Lower leg skin (tissue), 4 donors: Measurements from ENCODE around the gene TNIK. TPM values are rescaled to one million over a fixed set of nuclear protein-coding genes. Genes with fewer than 3 reads are reported as not detected.

Experiments
- DNase-seq, 2 donors: peaks; one replicate each; pipeline ENCODE4 v3.0.0-alpha.2; 2019; ENCODE audit warnings: low spot score in 2 of 2
- H3K4me3 ChIP-seq: fragments of 200-600 bp; sonication (generic); 2 replicates; pipeline ENCODE4 v1.5.1; 2017; ENCODE audit warnings: mild to moderate bottlenecking, low read depth; ENCODE audit not compliant: poor library complexity, severe bottlenecking
- CTCF ChIP-seq, 3 donors: fragments of 450-650 bp; IDR thresholded peaks; one replicate each; pipeline ENCODE4 v1.5.1; 2016; ENCODE audit warnings: antibody characterized with exemption in 3 of 3, mild to moderate bottlenecking in 3 of 3, moderate library complexity in 2 of 3
- POLR2A ChIP-seq, 2 donors: fragments of 450-650 bp; IDR thresholded peaks; one replicate each; pipeline ENCODE4 v1.6.1; 2016 to 2017; ENCODE audit warnings: antibody characterized with exemption in 2 of 2, mild to moderate bottlenecking in 1 of 2, moderate library complexity in 1 of 2
- WGBS, 2 donors: methylation state at CpG; one replicate each; pipeline ENCODE4 v1.1.5; 2018; 5-methylcytosine and 5-hydroxymethylcytosine counted together
- intact Hi-C: fragments of 100-400 bp; cut with DNase I; formaldehyde crosslinking; loops from one replicate; pipeline ENCODE4 v1.15.0; 2023; ENCODE audit warnings: low total_unique reads
- total RNA-seq, 4 donors: library from RNA; depleted of rRNA; stranded (reverse); fragments of >200 nt; gene quantifications; one replicate each; pipeline ENCODE4 v1.1.0, GENCODE V29; 2016

The TNIK gene
- total RNA-seq, 4 donors from 2014 or later: 0.72 to 4.7 (median 2.4) TPM

- no peak for DNase-seq
- intact Hi-C loops: no loop called here
- TF ChIP-seq POLR2A (IDR thresholded peaks at IDR 0.05): no peak
- TF ChIP-seq CTCF (IDR thresholded peaks at IDR 0.05): no peak
- 84 to 87% methylated on average over 3 of the region's 3 CpGs for WGBS, 2 donors
- H3K4me3 ChIP-seq: no peak overlapping the region
These were observed 400.2 kb downstream of the TNIK start for GRCh38 chr3:171059978-171060377.

GRCh38 chr3:171058873-171059603 is 401.2 kb downstream of the TNIK start:
- H3K4me3 ChIP-seq: no peak overlapping the region
- no peak for DNase-seq
- intact Hi-C loops: no loop called here
- TF ChIP-seq CTCF (IDR thresholded peaks at IDR 0.05) (no peak), POLR2A (IDR thresholded peaks at IDR 0.05) (no peak)

- TF ChIP-seq POLR2A (IDR thresholded peaks at IDR 0.05) (no peak), CTCF (IDR thresholded peaks at IDR 0.05) (no peak)
- WGBS, 2 donors: 82 to 91% methylated on average over 1 of the region's 1 CpG
- intact Hi-C loops: no loop called here
- DNase-seq: no peak
- no peak overlapping the region for H3K4me3 ChIP-seq
These were observed 402.1 kb downstream of the TNIK start for GRCh38 chr3:171058058-171058457.

- no peak for DNase-seq
- no peak for TF ChIP-seq POLR2A (IDR thresholded peaks at IDR 0.05)
- no peak for TF ChIP-seq CTCF (IDR thresholded peaks at IDR 0.05)
- 91 to 93% methylated on average over 1 of the region's 1 CpG for WGBS, 2 donors
- intact Hi-C loops: no loop called here
- no peak overlapping the region for H3K4me3 ChIP-seq
These were observed 403.1 kb downstream of the TNIK start for GRCh38 chr3:171057072-171057471.

GRCh38 chr3:171056528-171056927 is 403.7 kb downstream of the TNIK start:
- 86 to 89% methylated on average over 5 of the region's 5 CpGs for WGBS, 2 donors

More at GRCh38 chr3:171056528-171056927, 403.7 kb downstream of the TNIK start:
- TF ChIP-seq POLR2A (IDR thresholded peaks at IDR 0.05) (no peak), CTCF (IDR thresholded peaks at IDR 0.05) (no peak)
- intact Hi-C loops: no loop called here
- no peak overlapping the region for H3K4me3 ChIP-seq
- no peak for DNase-seq
